Lower leg skin (tissue), 4 donors: ENCODE results near the gene NFIA. TPM values are rescaled to one million over a fixed set of nuclear protein-coding genes. Genes with fewer than 3 reads are reported as not detected.

Experiments
- DNase-seq, 2 donors: peaks; one replicate each; pipeline ENCODE4 v3.0.0-alpha.2; 2019; ENCODE audit warnings: low spot score in 2 of 2
- H3K4me3 ChIP-seq: fragments of 200-600 bp; sonication (generic); 2 replicates; pipeline ENCODE4 v1.5.1; 2017; ENCODE audit warnings: mild to moderate bottlenecking, low read depth; ENCODE audit not compliant: poor library complexity, severe bottlenecking
- CTCF ChIP-seq, 3 donors: fragments of 450-650 bp; IDR thresholded peaks; one replicate each; pipeline ENCODE4 v1.5.1; 2016; ENCODE audit warnings: antibody characterized with exemption in 3 of 3, mild to moderate bottlenecking in 3 of 3, moderate library complexity in 2 of 3
- POLR2A ChIP-seq, 2 donors: fragments of 450-650 bp; IDR thresholded peaks; one replicate each; pipeline ENCODE4 v1.6.1; 2016 to 2017; ENCODE audit warnings: antibody characterized with exemption in 2 of 2, mild to moderate bottlenecking in 1 of 2, moderate library complexity in 1 of 2
- WGBS, 2 donors: methylation state at CpG; one replicate each; pipeline ENCODE4 v1.1.5; 2018; 5-methylcytosine and 5-hydroxymethylcytosine counted together
- intact Hi-C: fragments of 100-400 bp; cut with DNase I; formaldehyde crosslinking; loops from one replicate; pipeline ENCODE4 v1.15.0; 2023; ENCODE audit warnings: low total_unique reads
- total RNA-seq, 4 donors: library from RNA; depleted of rRNA; stranded (reverse); fragments of >200 nt; gene quantifications; one replicate each; pipeline ENCODE4 v1.1.0, GENCODE V29; 2016

The NFIA gene
- total RNA-seq, 4 donors from 2014 or later: 26.0 to 32.5 (median 30.3) TPM

GRCh38 chr1:61322008-61322744 is 239.8 kb downstream of the NFIA start:
- no peak overlapping the region for H3K4me3 ChIP-seq
- TF ChIP-seq CTCF (IDR thresholded peaks at IDR 0.05): no peak
- TF ChIP-seq POLR2A (IDR thresholded peaks at IDR 0.05): no peak
- no peak for DNase-seq
- intact Hi-C loops: no loop called here
- WGBS, 2 donors: 65 to 67% methylated on average over 7 of the region's 7 CpGs

GRCh38 chr1:61322769-61323168 is 240.4 kb downstream of the NFIA start:
- intact Hi-C loops: no loop called here
- no peak for TF ChIP-seq POLR2A (IDR thresholded peaks at IDR 0.05)
- no peak for TF ChIP-seq CTCF (IDR thresholded peaks at IDR 0.05)
- DNase-seq: no peak
- no peak overlapping the region for H3K4me3 ChIP-seq

- TF ChIP-seq CTCF (IDR thresholded peaks at IDR 0.05) (no peak), POLR2A (IDR thresholded peaks at IDR 0.05) (no peak)
- intact Hi-C loops: no loop called here
- WGBS, 2 donors: 56 to 68% methylated on average over 6 of the region's 6 CpGs
Measured at GRCh38 chr1:61323681-61324328, 241.4 kb downstream of the NFIA start.

GRCh38 chr1:61326713-61327112 is 244.4 kb downstream of the NFIA start:
- WGBS, 2 donors: 61 to 64% methylated on average over 2 of the region's 2 CpGs
- H3K4me3 ChIP-seq: no peak overlapping the region
- no peak for TF ChIP-seq POLR2A (IDR thresholded peaks at IDR 0.05)
- DNase-seq: no peak
- intact Hi-C loops: no loop called here

More at GRCh38 chr1:61323681-61324328, 241.4 kb downstream of the NFIA start:
- no peak overlapping the region for H3K4me3 ChIP-seq
- DNase-seq: no peak

GRCh38 chr1:61327436-61327835 is 245.1 kb downstream of the NFIA start:
- DNase-seq: no peak
- 96 to 99% methylated on average over 5 of the region's 5 CpGs for WGBS, 2 donors
- TF ChIP-seq CTCF (IDR thresholded peaks at IDR 0.05) (no peak), POLR2A (IDR thresholded peaks at IDR 0.05) (no peak)
- H3K4me3 ChIP-seq: no peak overlapping the region
- intact Hi-C loops: no loop called here

- intact Hi-C loops: no loop called here
- no peak for DNase-seq
- TF ChIP-seq POLR2A (IDR thresholded peaks at IDR 0.05) (no peak), CTCF (IDR thresholded peaks at IDR 0.05) (no peak)
- WGBS, 2 donors: 80 to 85% methylated on average over 4 of the region's 4 CpGs
- H3K4me3 ChIP-seq: no peak overlapping the region
Measured at GRCh38 chr1:61329556-61329955, 247.2 kb downstream of the NFIA start.
